Nucleus accumbens (tissue), 56 donors: ENCODE results near the gene RIPOR3.
"Not testable (repeated sequence)": the region's sequence is repeated elsewhere in the genome, so short reads cannot be mapped to it uniquely, and the experiment has no call there.

ENCODE experiments used
- DNase-seq, 56 donors: peaks; one replicate each; lab custom pipeline; 2025; lab: John Stamatoyannopoulos, UW

Gene RIPOR3

DNA sequence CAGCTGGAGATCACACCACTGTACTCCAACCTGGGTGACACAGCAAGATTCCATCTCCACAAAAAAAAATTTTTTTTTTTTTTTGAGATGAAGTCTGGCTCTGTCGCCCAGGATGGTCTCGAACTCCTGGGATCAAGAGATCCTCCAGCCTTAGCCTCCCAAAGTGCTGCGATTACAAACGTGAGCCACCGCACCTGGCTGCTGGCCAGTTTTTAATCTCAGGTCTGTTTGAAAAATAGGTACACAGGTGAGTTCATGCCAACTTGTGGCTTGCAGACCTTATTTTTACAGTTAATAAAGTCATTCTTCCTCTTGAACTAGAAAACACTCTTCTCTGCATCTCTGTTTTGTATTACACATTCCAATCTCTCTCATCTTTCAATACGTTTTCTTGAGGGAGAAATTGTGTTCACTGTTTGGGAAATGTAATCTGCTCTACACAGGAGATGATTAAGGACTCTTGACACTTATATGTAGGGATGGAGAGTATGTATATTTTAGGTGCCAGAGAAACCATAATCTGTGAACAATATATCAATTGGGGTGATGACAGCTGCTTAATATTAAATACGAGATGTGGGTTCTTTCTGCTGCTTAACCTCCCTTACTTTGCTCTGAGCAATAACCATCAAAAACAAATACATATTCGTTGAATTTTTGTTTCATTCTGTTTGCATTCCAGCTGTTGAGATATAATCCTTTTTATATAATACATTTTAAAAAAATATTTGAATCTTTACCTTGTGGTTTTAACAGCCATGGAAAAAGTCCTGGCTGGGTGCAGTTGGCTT, 17.7 kb upstream of the RIPOR3 start:
- no peak for DNase-seq

DNA sequence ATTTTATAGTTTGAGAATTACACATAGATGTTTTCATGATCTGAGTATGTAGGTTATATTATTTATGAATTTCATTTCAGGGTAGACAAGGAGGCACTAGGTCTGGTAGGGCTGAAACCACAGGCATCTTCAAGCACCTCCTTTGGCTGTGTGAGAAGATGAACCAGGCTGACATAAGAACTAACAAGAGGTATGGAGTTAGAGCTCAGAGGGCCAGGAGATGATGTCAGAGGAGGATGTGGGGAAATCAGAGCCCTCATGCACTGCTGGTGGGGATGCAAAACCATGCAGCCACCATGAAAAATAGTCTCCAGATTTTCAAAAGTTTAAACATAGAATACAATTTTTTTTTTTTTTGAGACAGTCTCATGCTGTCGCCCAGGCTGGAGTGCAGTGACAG, 13.6 kb upstream of the RIPOR3 start:
- no peak for DNase-seq

DNA sequence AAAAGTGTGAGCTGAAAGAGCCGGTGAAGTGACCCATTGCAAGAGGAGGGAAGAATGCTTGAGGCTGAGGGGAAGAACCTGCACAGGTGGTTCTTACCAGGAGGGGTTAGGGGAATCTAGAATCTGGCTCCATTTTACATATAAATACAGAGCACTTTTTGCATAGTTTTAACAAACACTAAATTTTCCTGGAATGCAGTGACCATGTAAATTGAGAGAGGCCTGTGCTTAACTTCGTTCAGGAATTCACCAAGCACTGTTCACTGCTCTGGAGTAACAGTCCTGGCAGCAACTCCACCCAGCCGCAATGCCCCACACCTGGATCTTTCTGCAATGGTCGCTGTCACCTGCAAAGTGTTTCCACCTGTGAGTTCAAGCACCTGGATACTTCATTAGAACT, 13.2 kb upstream of the RIPOR3 start:
- no peak for DNase-seq

DNA sequence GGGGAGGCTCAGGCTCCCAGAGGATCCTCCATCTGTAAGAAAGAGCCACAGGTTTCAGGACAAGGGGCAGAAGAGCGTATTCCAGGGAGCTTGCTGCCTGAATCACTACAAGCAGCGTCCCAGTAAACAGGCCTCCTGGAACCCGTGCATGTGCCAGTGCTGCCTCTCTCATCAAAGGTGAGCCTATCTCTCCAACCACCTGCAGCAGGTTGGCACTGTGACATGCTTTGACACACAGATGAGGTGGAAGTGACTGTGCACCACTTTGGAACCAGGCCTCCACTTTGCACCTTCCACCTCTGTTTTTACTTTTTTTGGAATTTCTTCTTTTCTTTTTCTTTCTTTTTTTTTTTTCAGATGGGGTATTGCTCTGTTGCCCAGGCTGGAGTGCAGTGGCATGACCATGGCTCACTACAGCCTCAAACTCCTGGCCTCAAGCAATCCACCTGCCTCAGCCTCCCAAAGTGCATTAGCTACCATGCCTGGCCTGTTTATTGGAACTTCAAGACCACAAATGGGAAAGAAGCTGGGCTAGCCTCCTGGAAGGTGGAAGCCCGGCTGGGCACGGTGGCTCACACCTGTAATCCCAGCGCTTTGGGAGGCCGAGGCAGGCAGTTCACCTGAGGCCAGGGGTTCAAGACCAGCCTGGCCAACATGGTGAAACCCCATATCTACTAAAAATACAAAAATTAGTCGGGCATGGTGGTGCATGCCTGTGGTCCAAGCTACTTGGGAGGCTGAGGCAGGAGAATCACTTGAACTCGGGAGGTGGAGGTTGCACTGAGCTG, 12.5 kb upstream of the RIPOR3 start:
- not testable (repeated sequence) for DNase-seq

DNA sequence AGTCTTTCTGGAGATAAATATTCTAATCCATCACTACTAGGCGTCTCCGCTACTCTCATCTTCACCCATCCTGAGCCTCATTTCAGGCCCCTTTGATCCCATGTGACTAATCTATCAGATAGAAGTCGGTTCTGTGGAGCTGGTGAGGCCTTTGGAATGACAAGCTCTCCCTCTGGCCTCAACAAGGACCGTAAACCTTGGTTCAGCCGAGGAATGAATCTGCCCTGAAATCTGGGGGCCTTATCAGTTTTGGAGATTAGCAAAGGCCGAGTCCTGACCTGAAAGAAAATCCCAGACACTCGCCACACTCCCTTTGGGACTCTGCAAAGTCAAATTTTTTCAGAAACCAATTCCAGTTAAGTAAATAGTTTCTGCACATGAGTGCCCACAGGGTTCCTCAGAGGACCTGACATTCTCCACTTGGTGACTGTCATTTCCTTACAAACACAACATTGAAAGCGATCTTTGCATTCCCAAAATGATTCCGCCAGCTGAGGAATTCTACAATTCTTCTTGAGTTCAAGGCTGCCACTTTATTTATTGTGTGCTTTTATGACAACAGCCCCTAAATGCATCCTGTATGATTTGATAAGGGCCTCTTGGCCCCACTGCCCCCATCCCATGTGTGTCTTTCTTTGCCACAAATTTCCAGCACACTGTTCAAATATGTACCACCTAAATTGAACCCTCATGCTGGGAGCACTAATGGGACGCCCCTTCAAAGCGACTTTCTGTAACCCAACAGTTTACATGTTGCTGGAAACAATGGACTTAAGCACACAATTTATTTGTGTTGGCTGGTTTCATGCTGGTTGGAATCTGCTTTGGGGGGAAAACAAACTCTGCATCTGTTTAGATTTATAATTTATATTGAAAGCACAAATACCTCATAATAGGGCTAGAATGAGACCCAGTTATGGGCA, 10.0 kb upstream of the RIPOR3 start:
- DNase-seq, result no peak

DNA sequence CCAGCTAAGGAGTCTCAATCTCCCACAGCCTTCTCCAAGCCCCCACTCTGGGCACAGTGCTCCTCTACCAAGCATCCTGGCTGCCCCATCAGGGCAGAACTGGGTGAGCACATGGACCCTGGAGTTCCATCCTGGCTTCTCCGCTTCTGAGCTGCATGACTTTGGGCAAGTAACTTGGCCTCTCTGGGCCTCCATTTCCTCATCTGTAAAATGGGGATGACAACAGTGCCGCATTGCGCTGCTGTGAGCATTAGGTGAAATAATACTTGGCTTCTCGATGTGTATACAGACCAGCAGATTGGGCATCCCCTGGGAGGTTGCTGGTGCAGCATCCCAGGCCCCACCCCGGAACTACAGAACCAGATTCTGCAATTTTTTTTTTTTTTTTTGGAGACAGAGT, 8.3 kb upstream of the RIPOR3 start:
- no peak for DNase-seq

DNA sequence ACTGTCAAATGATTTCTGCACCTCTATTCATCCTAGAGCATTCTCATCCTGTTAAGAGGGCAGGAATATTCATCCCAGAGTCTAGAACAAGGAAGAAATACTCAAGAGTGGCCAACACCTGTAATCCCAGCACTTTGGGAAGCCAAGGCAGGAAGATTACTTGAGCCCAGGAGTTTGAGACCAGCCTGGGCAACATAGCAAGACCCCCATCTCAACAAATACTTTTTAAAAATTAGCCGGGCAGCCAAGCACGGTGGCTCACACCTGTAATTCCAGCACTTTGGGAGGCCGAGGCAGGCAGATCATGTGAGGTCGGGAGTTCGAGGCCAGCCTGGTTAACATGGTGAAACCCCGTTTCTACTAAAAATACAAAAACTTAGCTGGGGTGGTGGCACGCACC, 6.9 kb upstream of the RIPOR3 start:
- not testable (repeated sequence) for DNase-seq

DNA sequence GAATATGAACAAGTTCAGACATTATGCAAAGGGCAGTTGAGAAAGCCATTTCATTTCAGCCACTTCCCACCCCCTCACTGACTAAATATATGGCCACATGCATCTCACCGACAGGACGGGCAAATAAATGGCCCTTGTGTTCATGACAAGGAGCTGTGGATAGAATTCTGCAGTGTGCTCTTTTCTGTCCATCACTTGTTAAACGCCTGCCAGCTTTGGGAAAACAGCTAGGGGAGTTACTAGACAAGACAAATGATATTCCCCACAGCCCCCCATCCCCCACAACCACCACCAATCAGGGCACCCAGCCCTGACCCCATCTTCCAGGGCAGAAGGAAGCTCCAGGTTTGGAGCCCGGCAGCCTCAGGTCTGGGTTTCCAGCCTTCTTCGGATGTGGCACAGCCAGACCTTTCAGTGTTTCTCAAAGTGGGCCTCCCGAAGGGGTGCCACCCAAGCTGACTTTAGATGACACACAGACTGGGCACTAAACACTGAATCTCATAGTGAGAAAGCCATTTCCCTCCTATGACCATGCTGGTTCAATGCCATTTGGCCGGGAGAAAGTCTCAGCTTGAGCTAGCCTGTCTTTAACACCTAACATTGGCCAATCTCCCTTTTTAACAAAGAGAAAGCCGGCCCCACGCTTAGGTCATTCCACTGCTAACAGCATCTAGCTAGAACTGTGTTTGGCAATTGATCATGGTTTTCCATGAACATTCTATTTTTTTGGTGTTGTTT, 4.0 kb upstream of the RIPOR3 start:
- DNase-seq, result peak in 4 of 56 donors; percentile 8 to 15 (median 8)

DNA sequence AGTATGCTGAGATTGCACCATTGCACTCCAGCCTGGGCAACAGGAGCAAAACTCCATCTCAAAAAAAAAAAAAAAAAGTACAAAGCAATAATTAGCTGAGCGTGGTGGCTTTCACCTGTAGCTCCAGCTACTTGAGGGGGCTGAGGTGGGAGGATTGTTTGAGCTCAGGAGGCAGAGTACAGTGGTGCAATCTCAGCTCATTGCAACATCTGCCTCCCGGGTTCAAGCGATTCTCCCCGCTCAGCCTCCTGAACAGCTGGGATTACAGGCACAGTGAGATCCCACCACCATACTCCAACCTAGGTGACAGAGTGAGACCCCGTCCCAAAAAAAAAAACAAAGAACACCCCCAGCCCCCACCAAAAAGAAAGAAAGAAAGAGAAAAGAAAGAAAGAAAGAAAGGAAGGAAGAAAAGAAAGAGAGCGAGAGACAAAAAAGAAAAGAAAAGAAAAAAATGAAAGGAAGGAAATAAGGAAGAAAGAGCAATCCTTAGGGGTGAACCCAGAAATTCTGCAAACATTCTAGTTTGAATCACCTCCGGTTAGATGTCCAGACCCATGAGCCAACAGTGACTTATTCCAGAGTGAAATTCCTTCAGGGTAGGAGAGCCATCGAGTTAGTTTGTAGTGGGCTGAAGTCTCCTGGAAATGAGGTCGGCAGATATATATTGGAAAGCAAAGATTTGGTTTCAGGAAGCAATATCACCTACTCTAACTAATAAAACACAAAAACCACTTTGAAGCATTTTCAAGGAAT, 3.2 kb upstream of the RIPOR3 start:
- DNase-seq, result peak in 1 of 56 donors; percentile 12

DNA sequence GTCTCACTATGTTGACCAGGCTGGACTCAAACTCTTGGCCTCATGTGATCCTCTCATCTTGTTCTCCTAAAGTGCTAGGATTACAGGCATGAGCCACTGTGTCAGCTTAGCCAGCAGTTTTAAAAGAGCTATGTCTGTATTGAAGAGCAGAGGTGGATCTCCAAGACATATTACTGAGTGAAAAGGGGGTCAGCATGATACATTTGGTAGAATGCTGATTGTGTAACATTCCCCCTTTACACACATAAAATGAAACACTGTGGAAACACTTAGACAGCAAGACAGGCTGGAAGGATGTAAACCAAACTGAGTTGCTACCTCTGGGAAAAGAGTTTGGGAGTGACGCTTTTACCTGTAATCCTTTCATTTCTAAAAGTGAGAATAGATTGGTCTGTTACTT, 1.7 kb upstream of the RIPOR3 start:
- no peak for DNase-seq

DNA sequence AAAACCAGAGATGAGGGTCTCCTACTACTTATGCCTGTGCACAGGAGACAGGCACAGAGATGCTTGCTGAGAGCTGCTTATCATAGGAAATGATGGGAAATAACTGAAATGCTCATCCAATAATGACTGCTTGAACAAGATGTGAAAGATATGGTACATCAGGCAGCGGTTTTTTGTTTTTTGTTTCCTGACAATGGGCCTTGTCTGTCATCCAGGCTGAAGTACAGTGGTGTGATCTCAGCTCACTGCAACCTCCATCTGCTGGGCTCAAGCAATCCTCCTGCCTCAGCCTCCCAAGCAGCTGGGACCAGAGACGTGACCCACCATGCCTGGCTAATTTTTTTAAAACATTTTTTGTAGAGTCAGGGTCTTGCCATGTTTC, 1.2 kb upstream of the RIPOR3 start:
- no peak for DNase-seq

DNA sequence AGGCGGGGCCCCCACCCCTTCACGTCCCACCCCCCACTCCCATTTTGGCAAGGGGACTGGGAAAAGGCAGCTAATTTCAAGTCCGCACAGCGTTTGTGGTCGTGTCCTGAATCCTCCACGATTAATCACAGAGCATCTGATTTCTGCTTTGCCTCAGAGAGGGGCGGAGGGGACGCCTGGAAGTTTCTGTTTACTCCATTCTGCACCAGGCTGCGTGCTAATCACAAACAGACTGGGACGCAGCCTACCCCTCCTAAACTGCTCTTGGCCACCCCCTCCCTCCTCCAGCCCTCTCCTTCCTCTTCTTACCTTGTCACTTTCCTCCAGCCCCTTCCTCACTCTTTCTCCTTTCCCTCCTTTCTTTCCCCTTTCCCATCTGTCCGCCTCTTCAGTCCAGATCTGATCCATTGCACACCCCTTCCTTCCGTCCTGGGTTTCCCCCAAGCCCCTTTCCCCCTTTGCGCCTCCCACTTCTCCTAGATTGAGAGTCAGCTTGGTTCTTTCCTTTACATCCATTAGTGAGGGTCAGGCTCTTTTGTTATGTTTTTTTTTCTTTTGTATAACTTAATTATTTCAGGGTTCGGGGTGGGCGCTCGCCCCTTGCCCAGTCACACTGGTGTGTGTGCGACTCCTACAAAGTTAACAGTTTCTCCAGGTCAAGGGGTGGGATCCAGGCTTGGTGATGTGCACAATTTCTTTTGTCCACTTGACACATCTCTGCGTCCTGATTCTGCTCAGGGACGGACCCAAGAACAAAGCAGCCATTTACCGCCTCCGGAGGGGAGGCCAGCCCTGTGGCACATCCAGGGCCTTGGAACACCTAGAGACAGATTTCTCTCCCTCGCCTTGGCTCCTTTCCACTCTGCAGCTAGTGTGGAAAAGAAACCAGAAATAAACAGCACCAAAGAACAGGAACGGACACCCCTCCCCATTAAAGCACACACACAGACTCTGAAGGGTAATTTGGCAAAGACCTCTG, 520 bp upstream of the RIPOR3 start:
- DNase-seq, result peak in 3 of 56 donors; percentile 6 to 22 (median 7)

DNA sequence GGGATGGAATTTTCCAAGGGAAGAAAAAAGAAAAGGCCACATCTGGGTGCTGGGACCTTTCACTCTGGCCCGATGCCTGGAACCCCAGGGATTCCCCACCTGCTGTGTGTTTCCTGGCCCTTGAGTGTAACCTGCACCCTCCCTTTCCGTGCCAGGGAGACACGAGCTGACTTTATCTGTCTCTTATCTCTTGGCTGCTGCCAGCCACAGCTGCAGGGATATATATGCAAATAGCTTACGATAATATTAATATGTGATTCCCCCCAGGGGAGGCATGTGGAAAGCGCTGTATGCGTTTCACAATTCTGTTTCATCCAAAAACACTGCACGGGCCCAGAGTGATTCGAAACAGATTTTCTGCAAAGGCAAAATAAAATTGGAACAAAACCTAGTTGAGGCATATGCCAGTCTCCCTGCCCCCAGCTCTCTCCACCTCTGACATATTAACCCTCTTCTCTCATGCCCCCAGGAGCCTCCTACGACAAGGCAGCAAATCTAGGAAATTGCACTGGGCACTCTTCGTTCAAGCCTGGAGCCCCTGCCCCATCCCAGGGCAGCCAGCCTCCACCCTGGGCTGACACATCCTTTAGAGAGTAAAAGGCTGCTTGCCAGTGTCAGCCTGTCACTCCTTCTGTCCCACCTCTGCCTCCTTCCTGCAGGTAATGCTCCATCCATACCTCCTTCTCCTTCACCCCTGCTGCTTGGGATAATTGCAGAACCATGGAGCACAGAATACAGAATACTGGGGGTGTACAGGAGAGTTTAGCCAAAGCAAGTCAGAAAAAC, 1.3 kb downstream of the RIPOR3 start:
- no peak for DNase-seq

DNA sequence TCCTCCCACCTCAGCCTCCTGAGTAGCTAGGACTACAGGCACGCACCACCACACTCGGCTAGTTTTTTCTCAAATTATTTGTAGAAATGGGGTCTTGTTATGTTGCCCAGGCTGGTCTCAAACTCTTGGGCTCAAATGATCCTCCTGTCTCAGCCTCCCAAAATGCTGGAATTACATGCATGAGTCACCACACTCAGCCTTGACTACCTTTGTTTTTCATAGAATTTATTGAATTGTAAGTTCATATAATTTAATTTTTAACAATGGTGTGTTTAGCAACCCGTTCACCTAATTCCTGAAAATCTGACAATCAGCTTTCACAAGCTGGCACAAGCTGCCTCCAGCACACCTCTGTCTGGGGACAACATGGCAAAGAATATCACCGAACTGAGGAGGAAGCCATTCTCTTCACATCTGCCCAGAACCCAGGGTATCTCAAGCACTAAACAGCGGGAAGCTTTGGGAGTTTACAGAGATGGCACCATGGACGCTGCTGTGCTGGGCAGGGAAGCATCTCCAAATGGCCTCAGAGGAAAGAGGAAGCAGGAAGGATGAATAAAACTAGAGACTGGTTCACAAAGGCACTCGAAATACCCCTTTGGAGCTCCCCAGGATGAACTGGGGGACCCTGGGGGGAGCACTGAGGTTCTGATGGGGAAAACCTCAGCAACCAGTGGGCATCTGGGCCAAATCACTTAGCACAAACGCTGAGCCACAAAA, 2.9 kb downstream of the RIPOR3 start:
- DNase-seq, result no peak

DNA sequence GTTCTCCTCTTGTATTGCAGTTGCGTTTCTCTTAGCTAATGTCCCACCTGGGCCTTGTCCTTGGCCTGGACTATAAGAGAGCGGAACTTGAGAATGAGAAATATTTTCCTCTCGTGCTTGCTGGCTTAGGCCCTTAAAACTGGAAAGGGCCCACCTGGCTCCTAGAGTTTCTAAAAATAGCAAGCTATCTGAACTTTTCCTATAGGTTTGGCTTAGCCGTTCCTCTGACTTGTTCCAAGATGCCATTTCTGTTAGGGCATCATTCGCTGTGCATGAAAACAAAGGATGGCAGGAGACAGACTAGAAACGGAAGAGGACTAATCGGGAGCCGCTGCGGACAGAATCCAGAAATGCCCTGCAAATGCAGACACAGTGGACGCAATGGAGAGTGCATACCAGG, 4.5 kb downstream of the RIPOR3 start:
- no peak for DNase-seq

DNA sequence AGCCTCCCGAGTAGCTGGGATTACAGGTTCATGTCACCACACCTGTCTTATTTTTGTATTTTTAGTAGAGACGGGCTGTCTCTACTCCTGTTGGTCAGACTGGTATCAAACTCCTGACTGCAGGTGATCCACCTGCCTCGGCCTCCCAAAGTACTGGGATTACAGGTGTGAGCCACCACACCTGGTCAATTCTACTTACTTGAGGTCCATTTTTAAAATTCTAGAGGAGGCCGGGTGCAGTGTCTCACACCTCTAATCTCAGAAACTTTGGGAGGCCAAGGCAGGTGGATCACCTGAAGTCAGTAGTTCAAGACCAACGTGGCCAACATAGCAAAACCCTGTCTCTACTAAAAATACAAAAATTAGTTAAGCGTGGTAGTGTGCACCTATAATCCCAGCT, 7.8 kb downstream of the RIPOR3 start:
- DNase-seq, result no peak
